HEK293T (cell line): ENCODE data around the gene PRR33.

Experiments
- CTCF ChIA-PET: fragments of 350-600 bp; formaldehyde crosslinking; extraction: SDS; loops from one replicate; lab custom pipeline; 2021; ENCODE audit warnings: antibody characterized with exemption, inconsistent platforms; lab: Yijun Ruan, JAX
- POLR2A ChIA-PET: fragments of 350-600 bp; formaldehyde crosslinking; extraction: SDS; loops from one replicate; lab custom pipeline; 2020; ENCODE audit warnings: antibody characterized with exemption, inconsistent platforms; lab: Yijun Ruan, JAX
- DNase-seq: peaks from one replicate; pipeline ENCODE4 v3.0.0; 2012; ENCODE audit warnings: mixed read lengths; ENCODE audit errors: extremely low spot score
- ARNT ChIP-seq: fragments of 450-650 bp; IDR thresholded peaks from 2 replicates; pipeline ENCODE4 v1.6.1; 2017; ENCODE audit warnings: mild to moderate bottlenecking
- BHLHE40 ChIP-seq: fragments of 450-650 bp; IDR thresholded peaks from 2 replicates; pipeline ENCODE4 v1.6.1; 2016; ENCODE audit warnings: mild to moderate bottlenecking, moderate library complexity, borderline replicate concordance
- CTBP1 ChIP-seq: fragments of 450-650 bp; IDR thresholded peaks from 2 replicates; pipeline ENCODE4 v1.6.1; 2016; ENCODE audit warnings: borderline replicate concordance
- ELF4 ChIP-seq: fragments of 450-650 bp; IDR thresholded peaks from 2 replicates; pipeline ENCODE4 v1.6.1; 2017; ENCODE audit warnings: antibody characterized with exemption
- FOXA1 ChIP-seq: fragments of 450-650 bp; IDR thresholded peaks from 2 replicates; pipeline ENCODE4 v1.6.1; 2016; ENCODE audit warnings: mild to moderate bottlenecking
- FOXK2 ChIP-seq: fragments of 450-650 bp; IDR thresholded peaks from 2 replicates; pipeline ENCODE4 v1.6.1; 2016; ENCODE audit warnings: mild to moderate bottlenecking
- FOXM1 ChIP-seq: fragments of 450-650 bp; IDR thresholded peaks from 2 replicates; pipeline ENCODE4 v1.6.1; 2017; ENCODE audit warnings: mild to moderate bottlenecking, borderline replicate concordance
- HDGF ChIP-seq: fragments of 450-650 bp; IDR thresholded peaks from 2 replicates; pipeline ENCODE4 v1.6.1; 2017; ENCODE audit warnings: antibody characterized with exemption, borderline replicate concordance
- L3MBTL2 ChIP-seq: fragments of 450-650 bp; conservative IDR thresholded peaks from 2 replicates; pipeline ENCODE4 v1.6.1; 2016; ENCODE audit warnings: mild to moderate bottlenecking
- LEF1 ChIP-seq: fragments of 450-650 bp; IDR thresholded peaks from 2 replicates; pipeline ENCODE4 v1.6.1; 2017; ENCODE audit warnings: mild to moderate bottlenecking, borderline replicate concordance
- NFRKB ChIP-seq: fragments of 450-650 bp; IDR thresholded peaks from 2 replicates; pipeline ENCODE4 v1.6.1; 2016; ENCODE audit warnings: mild to moderate bottlenecking, moderate library complexity
- PKNOX1 ChIP-seq: fragments of 450-650 bp; IDR thresholded peaks from 2 replicates; pipeline ENCODE4 v1.6.1; 2016
- SP1 ChIP-seq: fragments of 450-650 bp; IDR thresholded peaks from 2 replicates; pipeline ENCODE4 v1.6.1; 2017
- SUZ12 ChIP-seq: fragments of 450-650 bp; IDR thresholded peaks from 2 replicates; pipeline ENCODE4 v1.6.1; 2016; ENCODE audit warnings: mild to moderate bottlenecking
- TARDBP ChIP-seq: fragments of 450-650 bp; IDR thresholded peaks from 2 replicates; pipeline ENCODE4 v1.6.1; 2016
- ZNF384 ChIP-seq: fragments of 450-650 bp; IDR thresholded peaks from 2 replicates; pipeline ENCODE4 v1.6.1; 2016

The PRR33 gene

DNA sequence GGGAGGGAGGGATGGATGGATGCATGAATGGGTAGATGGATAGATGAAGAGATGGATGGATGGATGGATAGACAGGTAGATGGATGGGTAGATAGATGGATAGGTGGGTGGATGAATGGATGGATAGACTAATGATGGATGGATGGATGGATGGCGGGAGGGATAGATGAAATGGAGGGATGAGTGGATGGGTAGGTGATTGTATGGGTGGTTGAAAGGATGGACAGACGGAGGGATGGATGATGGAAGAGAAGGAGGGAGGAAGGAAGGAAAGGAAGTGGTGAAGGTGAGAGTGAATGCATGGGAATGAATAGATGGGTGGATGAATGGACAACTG lies 24.1 kb upstream of the PRR33 start:
- TF ChIP-seq LEF1 (no peak), HDGF (no peak), FOXK2 (no peak), FOXA1 (no peak), PKNOX1 (no peak), TARDBP (no peak), L3MBTL2 (no peak)
- ChIA-PET CTCF (no interaction called here), POLR2A (no interaction called here)
- DNase-seq: no peak

DNA sequence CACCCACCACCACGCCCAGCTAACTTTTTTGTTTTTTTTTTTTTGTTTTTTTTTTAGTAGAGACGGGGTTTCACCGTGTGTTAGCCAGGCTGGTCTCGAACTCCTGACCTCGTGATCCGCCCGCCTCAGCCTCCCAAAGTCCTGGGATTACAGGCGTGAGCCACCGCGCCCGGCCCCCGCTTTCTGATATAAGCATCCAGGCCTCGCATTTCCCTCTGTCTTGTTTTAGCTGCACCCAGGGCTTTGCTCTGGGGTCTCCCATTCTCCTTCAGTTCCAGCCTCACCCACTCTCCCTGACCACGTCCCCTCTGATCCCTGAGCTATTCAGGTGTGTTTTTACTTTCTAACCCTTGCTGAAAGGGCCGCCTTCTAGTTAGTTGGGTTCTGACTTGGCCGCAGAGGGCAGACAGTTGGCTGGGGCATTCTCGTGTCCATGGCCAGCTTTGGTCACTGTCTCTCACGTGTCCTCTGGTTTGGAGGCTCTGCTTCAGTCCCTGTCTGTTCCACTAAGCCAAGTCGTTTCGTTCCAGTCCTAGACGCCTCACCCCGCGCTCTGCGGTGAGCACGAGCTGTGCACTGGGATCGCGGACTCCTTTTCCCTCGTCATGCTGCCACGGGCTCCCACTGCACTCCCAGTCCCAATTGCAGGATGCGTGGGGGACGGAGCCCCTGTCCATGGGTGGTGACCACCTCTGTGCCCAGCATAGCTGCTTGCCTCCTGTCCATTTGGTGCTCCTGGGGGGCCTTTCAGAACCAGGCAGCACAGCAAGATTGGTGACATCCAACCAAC lies 21.8 kb upstream of the PRR33 start:
- ChIA-PET CTCF (no interaction called here), POLR2A (no interaction called here)
- TF ChIP-seq BHLHE40: no peak
- no peak for TF ChIP-seq PKNOX1
- TF ChIP-seq LEF1: no peak
- no peak for TF ChIP-seq TARDBP
- no peak for TF ChIP-seq SP1
- no peak for TF ChIP-seq SUZ12
- TF ChIP-seq ELF4: no peak
- TF ChIP-seq CTBP1: no peak
- no peak for TF ChIP-seq ARNT
- TF ChIP-seq FOXA1: no peak
- DNase-seq: no peak

DNA sequence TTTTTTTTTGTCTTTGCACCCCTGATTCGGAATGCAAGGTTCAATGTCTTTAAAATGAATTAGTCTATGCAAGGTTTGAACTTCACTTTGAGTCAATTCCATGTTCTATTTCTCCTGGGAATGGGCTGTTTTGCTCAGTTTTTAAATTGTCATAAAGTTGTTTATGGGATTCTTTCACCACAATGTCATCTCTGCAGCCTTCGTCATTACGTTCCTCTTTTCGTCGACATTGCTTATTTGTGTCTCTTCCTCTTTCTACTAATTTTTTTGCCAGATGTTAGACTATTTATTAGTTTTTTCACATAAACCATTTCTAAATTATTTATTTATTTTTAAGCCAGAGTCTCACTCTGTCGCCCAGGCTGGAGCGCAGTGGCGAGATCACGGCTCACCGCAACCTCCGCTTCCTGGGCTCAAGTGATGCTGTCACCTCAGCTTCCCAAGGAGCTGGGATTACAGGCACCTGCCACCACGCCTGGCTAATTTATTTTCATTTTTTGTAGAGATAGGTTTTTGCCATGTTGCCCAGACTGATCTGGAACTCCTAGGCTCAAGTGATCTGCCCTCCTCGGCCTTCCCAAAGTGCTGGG lies 20.7 kb upstream of the PRR33 start:
- DNase-seq: no peak
- TF ChIP-seq FOXK2 (no peak), TARDBP (no peak), NFRKB (no peak), ELF4 (no peak), LEF1 (no peak), FOXM1 (no peak), PKNOX1 (no peak), BHLHE40 (no peak), L3MBTL2 (no peak), CTBP1 (no peak), SP1 (no peak), ARNT (no peak), HDGF (no peak), ZNF384 (no peak), FOXA1 (no peak), SUZ12 (no peak)
- ChIA-PET POLR2A (no interaction called here), CTCF (no interaction called here)

DNA sequence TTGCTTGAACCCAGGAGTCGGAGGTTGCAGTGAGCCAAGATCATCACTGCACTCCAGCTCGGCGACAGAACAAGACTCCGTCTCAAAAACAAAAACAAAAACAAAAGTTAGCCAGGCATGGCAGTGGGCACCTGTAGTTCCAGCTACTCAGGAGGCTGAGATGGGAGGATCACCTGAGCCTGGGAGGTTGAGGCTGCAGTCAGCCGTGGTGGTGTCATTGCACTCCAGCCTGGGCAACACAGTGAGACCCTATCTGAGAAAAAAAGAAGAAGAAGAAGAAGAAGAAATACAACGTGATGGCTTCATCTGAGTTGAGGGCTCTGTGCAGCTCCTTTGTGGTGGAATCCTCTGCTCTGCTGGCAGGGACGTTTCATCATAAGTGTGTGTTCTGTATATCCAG lies 17.8 kb upstream of the PRR33 start:
- no peak for TF ChIP-seq ELF4
- no peak for TF ChIP-seq ZNF384
- TF ChIP-seq L3MBTL2: no peak
- TF ChIP-seq SP1: no peak
- no peak for TF ChIP-seq NFRKB
- no peak for TF ChIP-seq PKNOX1
- TF ChIP-seq CTBP1: no peak
- TF ChIP-seq TARDBP: no peak
- no peak for TF ChIP-seq HDGF
- TF ChIP-seq BHLHE40: no peak
- no peak for TF ChIP-seq SUZ12
- no peak for TF ChIP-seq ARNT
- TF ChIP-seq FOXK2: no peak
- no peak for TF ChIP-seq FOXA1
- TF ChIP-seq LEF1: no peak
- TF ChIP-seq FOXM1: no peak
- no peak for DNase-seq
- ChIA-PET POLR2A (no interaction called here), CTCF (no interaction called here)

DNA sequence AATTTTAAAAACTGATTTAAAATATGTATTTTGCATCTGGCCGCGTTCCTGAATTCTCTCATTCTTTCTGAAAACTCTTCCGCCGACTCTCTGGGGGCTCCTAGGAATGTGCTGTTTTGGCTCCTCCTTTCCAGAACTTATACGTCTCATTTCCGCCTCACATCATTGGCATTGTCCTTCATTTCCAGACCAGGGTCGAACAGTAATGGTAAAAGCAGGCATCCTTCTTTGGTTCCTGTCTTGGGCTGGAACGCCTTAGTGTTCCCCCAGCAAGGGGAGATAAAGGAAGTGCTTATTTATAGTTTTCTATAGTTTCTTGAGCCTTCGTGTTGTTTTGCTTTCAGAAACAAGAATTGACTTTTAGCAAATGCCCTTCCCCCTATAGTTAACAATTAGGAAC lies 16.9 kb upstream of the PRR33 start:
- TF ChIP-seq LEF1: no peak
- no peak for TF ChIP-seq TARDBP
- TF ChIP-seq HDGF: no peak
- no peak for TF ChIP-seq PKNOX1
- TF ChIP-seq BHLHE40: no peak
- TF ChIP-seq SP1: no peak
- no peak for TF ChIP-seq FOXA1
- TF ChIP-seq ZNF384: no peak
- no peak for TF ChIP-seq CTBP1
- no peak for DNase-seq
- ChIA-PET CTCF (interaction anchor here (1.4 kb wide), 1 partner anchor 26 kb away, joined by 4 read pairs; no protein-coding TSS in a partner anchor), POLR2A (no interaction called here)
